Measurements from ENCODE around the gene DNAJA3.

- no peak for TF ChIP-seq CTCF (conservative IDR thresholded peaks at IDR 0.05; ENCODE audit: low read depth, low read length)
- no peak for TF ChIP-seq RFX5 (IDR thresholded peaks at IDR 0.05; ENCODE audit: low read depth, low read length)
- TF ChIP-seq BHLHE40 (IDR thresholded peaks at IDR 0.05; ENCODE audit: low read depth, low read length), result no peak
- TF ChIP-seq SMC3 (IDR thresholded peaks at IDR 0.05; ENCODE audit: low read depth, low read length), result no peak
- TF ChIP-seq RCOR1 (IDR thresholded peaks at IDR 0.05; ENCODE audit: insufficient replicate concordance, low read length), result no peak
- TF ChIP-seq POLR2A (IDR thresholded peaks at IDR 0.05; ENCODE audit: low read depth, low read length), result no peak
- no peak for TF ChIP-seq MAFK (IDR thresholded peaks at IDR 0.05; ENCODE audit: low read depth, low read length)
- TF ChIP-seq USF2 (IDR thresholded peaks at IDR 0.05; ENCODE audit: low read depth, low read length), result no peak
- no peak for TF ChIP-seq RAD21 (IDR thresholded peaks at IDR 0.05; ENCODE audit: low read length)
- TF ChIP-seq ELK1 (IDR thresholded peaks at IDR 0.05; ENCODE audit: borderline replicate concordance, low read depth, low read length), result no peak
- TF ChIP-seq CHD1 (IDR thresholded peaks at IDR 0.05; ENCODE audit: low read depth, low read length), result no peak
- TF ChIP-seq CEBPB (IDR thresholded peaks at IDR 0.05; ENCODE audit: low read depth, low read length), result no peak
These were observed 2.8 kb downstream of the DNAJA3 start for GRCh38 chr16:4428500-4428899.
